Ishikawa (cell line): ENCODE data around the gene C18orf32.

Source experiments
- CEBPB ChIP-seq: IDR thresholded peaks from 2 replicates; pipeline ENCODE4 v1.6.1; 2012
- CREB1 ChIP-seq: IDR thresholded peaks from 2 replicates; pipeline ENCODE4 v1.6.1; 2012; ENCODE audit warnings: low read depth
- EGR1 ChIP-seq: IDR thresholded peaks from 2 replicates; pipeline ENCODE4 v1.6.1; 2012
- EP300 ChIP-seq: IDR thresholded peaks from 2 replicates; pipeline ENCODE4 v1.6.1; 2012; ENCODE audit warnings: borderline replicate concordance
- FOXM1 ChIP-seq: IDR thresholded peaks from 2 replicates; pipeline ENCODE4 v1.6.1; 2012; ENCODE audit warnings: low read depth, borderline replicate concordance
- NFIC ChIP-seq: IDR thresholded peaks from 2 replicates; pipeline ENCODE4 v1.6.1; 2012
- RAD21 ChIP-seq: IDR thresholded peaks from 2 replicates; pipeline ENCODE4 v1.6.1; 2012; ENCODE audit warnings: low read depth
- TAF1 ChIP-seq: IDR thresholded peaks from 2 replicates; pipeline ENCODE4 v1.6.1; 2012; ENCODE audit warnings: low read depth, mild to moderate bottlenecking
- TCF12 ChIP-seq: IDR thresholded peaks from 2 replicates; pipeline ENCODE4 v1.6.1; 2012; ENCODE audit warnings: low read depth
- TEAD4 ChIP-seq: IDR thresholded peaks from 2 replicates; pipeline ENCODE4 v1.6.1; 2012
- YY1 ChIP-seq: IDR thresholded peaks from 2 replicates; pipeline ENCODE4 v1.6.1; 2012; ENCODE audit warnings: low read depth
- ZBTB7A ChIP-seq: IDR thresholded peaks from 2 replicates; pipeline ENCODE4 v1.6.1; 2012; ENCODE audit warnings: low read depth
- TF ChIP-seq, protein P1 (sequence below): IDR thresholded peaks from 2 replicates; pipeline ENCODE4 v1.6.1; 2012; ENCODE audit warnings: low read depth, mild to moderate bottlenecking
- TF ChIP-seq, protein P2 (sequence below): IDR thresholded peaks from 2 replicates; pipeline ENCODE4 v1.6.1; 2012
- TF ChIP-seq, protein P3 (sequence below): IDR thresholded peaks from 2 replicates; pipeline ENCODE4 v1.6.1; 2012

Gene C18orf32

DNA sequence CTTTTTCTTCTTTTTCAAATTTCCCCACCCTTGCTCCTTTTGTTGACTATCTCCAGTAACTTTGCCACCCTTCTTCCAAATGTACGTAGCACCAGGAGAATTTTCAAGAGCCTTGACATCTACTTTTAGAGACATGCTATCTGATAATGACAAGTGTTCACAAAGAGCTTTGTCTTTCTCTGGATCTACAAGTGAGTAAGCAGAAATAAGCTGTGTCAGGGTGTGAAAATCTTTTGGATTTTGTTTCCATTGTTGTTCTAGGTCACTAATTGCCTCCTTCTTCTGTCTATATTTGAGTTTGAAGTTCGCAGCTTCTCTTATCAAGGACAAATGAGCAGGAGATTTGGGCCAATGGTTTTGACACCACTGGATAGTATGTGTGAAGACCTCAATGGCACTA is 8.4 kb upstream of the C18orf32 start:
- no peak for TF ChIP-seq EGR1
- TF ChIP-seq EP300, result no peak
- no peak for TF ChIP-seq NFIC
- no peak for TF ChIP-seq CREB1
- no peak for TF ChIP-seq ZBTB7A
- no peak for TF ChIP-seq CEBPB
- TF ChIP-seq YY1, result no peak
- TF ChIP-seq, protein P1, sequence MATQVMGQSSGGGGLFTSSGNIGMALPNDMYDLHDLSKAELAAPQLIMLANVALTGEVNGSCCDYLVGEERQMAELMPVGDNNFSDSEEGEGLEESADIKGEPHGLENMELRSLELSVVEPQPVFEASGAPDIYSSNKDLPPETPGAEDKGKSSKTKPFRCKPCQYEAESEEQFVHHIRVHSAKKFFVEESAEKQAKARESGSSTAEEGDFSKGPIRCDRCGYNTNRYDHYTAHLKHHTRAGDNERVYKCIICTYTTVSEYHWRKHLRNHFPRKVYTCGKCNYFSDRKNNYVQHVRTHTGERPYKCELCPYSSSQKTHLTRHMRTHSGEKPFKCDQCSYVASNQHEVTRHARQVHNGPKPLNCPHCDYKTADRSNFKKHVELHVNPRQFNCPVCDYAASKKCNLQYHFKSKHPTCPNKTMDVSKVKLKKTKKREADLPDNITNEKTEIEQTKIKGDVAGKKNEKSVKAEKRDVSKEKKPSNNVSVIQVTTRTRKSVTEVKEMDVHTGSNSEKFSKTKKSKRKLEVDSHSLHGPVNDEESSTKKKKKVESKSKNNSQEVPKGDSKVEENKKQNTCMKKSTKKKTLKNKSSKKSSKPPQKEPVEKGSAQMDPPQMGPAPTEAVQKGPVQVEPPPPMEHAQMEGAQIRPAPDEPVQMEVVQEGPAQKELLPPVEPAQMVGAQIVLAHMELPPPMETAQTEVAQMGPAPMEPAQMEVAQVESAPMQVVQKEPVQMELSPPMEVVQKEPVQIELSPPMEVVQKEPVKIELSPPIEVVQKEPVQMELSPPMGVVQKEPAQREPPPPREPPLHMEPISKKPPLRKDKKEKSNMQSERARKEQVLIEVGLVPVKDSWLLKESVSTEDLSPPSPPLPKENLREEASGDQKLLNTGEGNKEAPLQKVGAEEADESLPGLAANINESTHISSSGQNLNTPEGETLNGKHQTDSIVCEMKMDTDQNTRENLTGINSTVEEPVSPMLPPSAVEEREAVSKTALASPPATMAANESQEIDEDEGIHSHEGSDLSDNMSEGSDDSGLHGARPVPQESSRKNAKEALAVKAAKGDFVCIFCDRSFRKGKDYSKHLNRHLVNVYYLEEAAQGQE, result no peak
- TF ChIP-seq TAF1, result no peak
- TF ChIP-seq, protein P2, sequence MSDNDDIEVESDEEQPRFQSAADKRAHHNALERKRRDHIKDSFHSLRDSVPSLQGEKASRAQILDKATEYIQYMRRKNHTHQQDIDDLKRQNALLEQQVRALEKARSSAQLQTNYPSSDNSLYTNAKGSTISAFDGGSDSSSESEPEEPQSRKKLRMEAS, result no peak
- TF ChIP-seq FOXM1, result no peak
- TF ChIP-seq RAD21, result no peak
- TF ChIP-seq, protein P3, sequence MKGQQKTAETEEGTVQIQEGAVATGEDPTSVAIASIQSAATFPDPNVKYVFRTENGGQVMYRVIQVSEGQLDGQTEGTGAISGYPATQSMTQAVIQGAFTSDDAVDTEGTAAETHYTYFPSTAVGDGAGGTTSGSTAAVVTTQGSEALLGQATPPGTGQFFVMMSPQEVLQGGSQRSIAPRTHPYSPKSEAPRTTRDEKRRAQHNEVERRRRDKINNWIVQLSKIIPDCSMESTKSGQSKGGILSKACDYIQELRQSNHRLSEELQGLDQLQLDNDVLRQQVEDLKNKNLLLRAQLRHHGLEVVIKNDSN, result no peak
- TF ChIP-seq TEAD4, result no peak
- TF ChIP-seq TCF12, result no peak

DNA sequence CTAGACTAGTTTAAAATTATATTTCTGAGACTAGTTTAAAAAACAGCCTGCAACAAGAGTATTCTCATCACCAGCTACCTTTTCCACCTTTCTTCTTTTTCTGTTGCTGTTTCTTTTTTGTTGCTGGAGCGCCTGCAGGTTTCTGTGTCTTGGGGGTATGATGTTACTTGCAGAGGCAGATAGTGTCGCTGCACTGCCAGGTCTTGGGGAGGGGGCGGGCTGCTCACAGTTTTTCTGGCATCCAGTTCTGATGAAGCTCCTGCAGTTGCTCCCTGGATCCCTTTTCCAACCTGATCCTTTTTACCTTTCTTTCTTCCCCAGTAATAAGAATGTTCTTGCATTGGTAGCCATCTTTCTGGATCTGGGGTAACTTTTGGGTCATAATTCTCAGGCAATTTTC is 8.0 kb upstream of the C18orf32 start:
- no peak for TF ChIP-seq NFIC

DNA sequence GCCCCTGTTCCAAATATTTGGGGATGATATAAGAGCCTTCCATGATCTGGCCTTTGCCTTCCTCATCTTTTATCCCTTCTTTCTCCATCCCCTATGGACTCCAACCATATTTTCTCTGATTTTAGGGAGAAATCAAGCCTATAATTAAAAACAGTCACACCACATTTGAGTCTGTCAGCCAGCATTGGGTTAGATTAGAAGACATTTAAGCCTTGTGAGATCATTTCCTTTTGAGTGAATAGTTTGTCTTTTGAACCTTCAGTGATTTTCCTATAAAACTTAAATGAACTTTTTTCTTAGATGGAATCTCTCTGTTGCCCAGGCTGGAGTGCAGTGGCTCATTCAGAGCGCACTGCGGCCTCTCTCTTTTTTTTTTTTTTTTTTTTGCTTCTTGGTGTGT is 7.6 kb upstream of the C18orf32 start:
- no peak for TF ChIP-seq NFIC
- TF ChIP-seq CREB1, result no peak

DNA sequence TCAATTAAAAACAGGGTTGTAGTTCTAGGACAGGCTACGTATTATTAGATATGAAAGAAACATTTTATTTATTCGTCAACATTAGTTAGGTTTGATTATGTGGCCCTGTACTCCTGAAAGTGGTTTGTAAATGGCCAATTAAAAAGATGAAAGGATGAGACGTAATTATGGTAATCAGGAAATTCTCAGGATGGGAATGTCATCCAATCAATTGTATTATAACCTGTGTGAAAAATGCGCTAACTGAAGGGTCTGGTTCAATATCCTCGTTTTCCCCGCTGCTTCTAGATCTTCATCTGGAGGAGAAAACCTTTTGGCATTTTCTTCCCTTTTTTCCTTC is 5.6 kb upstream of the C18orf32 start:
- TF ChIP-seq TCF12 (no peak), RAD21 (no peak), YY1 (no peak), FOXM1 (no peak), CREB1 (no peak), TEAD4 (no peak), EP300 (no peak), TAF1 (no peak), ZBTB7A (no peak), CEBPB (no peak), NFIC (no peak), EGR1 (no peak)
- TF ChIP-seq, protein P2, result no peak
- TF ChIP-seq, protein P3, result no peak
- TF ChIP-seq, protein P1, result no peak

DNA sequence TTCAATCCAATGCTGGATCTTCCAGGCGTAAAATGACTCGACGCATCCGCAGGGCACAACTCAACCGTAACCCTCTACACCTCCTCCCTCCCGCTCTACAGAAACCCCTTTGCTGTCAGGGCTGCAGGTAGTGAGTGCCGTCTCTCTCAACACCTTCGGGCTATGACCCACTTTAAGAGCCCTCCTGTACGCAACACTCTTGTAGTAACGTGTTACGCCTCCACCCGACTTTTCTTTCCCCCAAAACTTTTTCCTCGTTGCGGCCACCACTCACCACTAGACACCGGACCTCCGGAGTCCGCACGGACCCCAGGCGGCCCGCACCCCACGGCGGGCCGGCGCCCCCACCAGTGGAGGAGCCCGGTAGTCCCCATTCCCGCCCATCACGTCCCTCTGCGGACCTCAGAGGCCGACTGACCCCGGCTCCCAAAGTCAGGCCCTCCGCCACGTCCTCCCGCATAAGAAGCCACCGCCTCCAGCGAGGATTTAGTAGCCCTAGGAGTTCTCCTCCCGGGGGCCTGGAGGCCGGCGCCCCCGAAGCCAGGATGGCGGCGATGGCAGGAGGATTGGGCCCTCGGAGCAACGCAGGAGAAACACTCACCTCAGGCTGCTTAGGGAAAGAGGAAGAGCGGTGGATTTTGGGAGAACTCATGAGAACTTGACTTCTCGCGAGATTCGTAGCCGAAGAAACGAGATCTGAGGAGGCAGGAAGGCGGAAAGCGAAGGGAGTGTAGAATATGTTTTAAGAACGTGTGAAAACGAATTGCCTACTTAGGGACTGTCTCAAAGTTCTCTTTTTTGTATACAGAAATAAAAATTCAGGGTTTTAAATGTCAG is 5.0 kb upstream of the C18orf32 start, which contains the start of gene RPL17:
Gene RPL17, minus strand, starts transcription at position 609 of the 837 bp plus-strand sequence.
- TF ChIP-seq, protein P3, result 0 out of 2 replicates have a peak, but pooled peaks have one; percentile 6
- TF ChIP-seq FOXM1 (no peak), TAF1 (peak; percentile 100), CEBPB (no peak), EP300 (0 out of 2 replicates have a peak, but pooled peaks have one; percentile 25), RAD21 (no peak), TEAD4 (no peak), NFIC (no peak), YY1 (peak; percentile 82), ZBTB7A (no peak), TCF12 (peak; percentile 54)
- TF ChIP-seq, protein P2, result peak; percentile 85

DNA sequence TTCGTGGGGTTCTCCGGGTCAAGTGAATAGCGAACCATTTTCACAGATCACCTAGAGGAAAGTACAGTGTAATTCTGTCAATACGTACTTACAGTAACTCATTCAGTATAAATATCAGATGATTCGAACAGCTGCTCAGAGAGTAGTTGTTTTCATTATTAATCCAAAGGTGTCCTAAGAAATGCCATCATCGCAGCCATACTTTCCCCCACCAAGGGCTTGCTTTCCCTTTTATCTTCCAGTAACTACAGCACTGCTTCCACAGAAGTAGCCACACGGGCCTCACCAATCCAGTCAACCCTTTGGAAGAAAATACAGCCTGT is 4.5 kb upstream of the C18orf32 start:
- TF ChIP-seq ZBTB7A (no peak), CREB1 (no peak), CEBPB (no peak), TAF1 (no peak), EP300 (no peak), RAD21 (no peak), TCF12 (no peak), NFIC (no peak), EGR1 (no peak), YY1 (no peak), FOXM1 (no peak), TEAD4 (no peak)
- TF ChIP-seq, protein P2, result no peak
- TF ChIP-seq, protein P1, result no peak
